Measurements from ENCODE around the gene AHCY.

DNA sequence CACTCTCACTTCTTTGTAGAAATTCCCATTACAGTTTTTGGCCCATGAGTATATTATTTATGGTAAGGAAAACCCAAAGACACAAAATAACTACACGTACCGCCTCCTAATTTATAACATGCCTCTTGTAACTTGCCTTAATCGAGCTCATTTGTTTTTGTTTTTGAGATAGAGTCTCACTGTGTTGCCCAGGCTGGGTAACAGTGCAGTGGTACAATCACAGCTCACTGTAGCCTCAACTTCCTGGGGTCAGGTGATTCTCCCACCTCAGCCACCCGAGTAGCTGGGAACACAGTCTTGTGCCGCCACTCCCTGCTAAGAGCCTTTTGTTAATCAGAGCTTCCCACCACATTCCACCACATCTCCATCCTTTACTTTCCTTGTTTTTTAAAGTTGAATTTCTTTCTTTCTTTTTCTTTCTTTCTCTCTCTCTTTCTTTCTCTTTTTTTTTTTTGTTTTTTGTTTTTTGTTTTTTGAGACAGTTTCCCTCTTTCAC is 46.5 kb downstream of the AHCY start:
- TF ChIP-seq, protein P1, sequence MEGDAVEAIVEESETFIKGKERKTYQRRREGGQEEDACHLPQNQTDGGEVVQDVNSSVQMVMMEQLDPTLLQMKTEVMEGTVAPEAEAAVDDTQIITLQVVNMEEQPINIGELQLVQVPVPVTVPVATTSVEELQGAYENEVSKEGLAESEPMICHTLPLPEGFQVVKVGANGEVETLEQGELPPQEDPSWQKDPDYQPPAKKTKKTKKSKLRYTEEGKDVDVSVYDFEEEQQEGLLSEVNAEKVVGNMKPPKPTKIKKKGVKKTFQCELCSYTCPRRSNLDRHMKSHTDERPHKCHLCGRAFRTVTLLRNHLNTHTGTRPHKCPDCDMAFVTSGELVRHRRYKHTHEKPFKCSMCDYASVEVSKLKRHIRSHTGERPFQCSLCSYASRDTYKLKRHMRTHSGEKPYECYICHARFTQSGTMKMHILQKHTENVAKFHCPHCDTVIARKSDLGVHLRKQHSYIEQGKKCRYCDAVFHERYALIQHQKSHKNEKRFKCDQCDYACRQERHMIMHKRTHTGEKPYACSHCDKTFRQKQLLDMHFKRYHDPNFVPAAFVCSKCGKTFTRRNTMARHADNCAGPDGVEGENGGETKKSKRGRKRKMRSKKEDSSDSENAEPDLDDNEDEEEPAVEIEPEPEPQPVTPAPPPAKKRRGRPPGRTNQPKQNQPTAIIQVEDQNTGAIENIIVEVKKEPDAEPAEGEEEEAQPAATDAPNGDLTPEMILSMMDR (IDR thresholded peaks at IDR 0.05): no peak
- TF ChIP-seq EP300 (IDR thresholded peaks at IDR 0.05): no peak
- TF ChIP-seq POLR2A (IDR thresholded peaks at IDR 0.05): no peak
- no peak for TF ChIP-seq POLR2AphosphoS5 (IDR thresholded peaks at IDR 0.05)
